WTC11 (cell line): ENCODE results near the gene COL4A2.

Experiments
- ATF1 ChIP-seq: sonication (generic); formaldehyde crosslinking; IDR thresholded peaks from 2 replicates; pipeline ENCODE4 v1.8.1; 2023; ENCODE audit warnings: mild to moderate bottlenecking, moderate library complexity, missing genetic modification reagents
- CREM ChIP-seq: sonication (generic); formaldehyde crosslinking; IDR thresholded peaks from 2 replicates; pipeline ENCODE4 v1.8.1; 2022; ENCODE audit warnings: mild to moderate bottlenecking, missing genetic modification reagents, moderate library complexity
- FOXP1 ChIP-seq: sonication (generic); formaldehyde crosslinking; IDR thresholded peaks from 2 replicates; pipeline ENCODE4 v1.8.0; 2022; ENCODE audit warnings: missing genetic modification reagents, mild to moderate bottlenecking, moderate library complexity, borderline replicate concordance
- GABPB1 ChIP-seq: sonication (generic); formaldehyde crosslinking; IDR thresholded peaks from 2 replicates; pipeline ENCODE4 v1.8.1; 2023; ENCODE audit warnings: mild to moderate bottlenecking, missing genetic modification reagents
- IRF2 ChIP-seq: sonication (generic); formaldehyde crosslinking; IDR thresholded peaks from 2 replicates; pipeline ENCODE4 v1.8.0; 2022; ENCODE audit warnings: low read depth, missing genetic modification reagents, borderline replicate concordance
- PREB ChIP-seq: sonication (generic); formaldehyde crosslinking; IDR thresholded peaks from 2 replicates; pipeline ENCODE4 v1.8.1; 2022; ENCODE audit warnings: mild to moderate bottlenecking, missing genetic modification reagents, moderate library complexity, borderline replicate concordance
- TEAD1 ChIP-seq: sonication (generic); formaldehyde crosslinking; IDR thresholded peaks from 2 replicates; pipeline ENCODE4 v1.8.0; 2022; ENCODE audit warnings: mild to moderate bottlenecking, missing genetic modification reagents
- USF2 ChIP-seq: sonication (generic); formaldehyde crosslinking; IDR thresholded peaks from 2 replicates; pipeline ENCODE4 v1.8.1; 2023; ENCODE audit warnings: mild to moderate bottlenecking, missing genetic modification reagents, moderate library complexity
- ZNF512 ChIP-seq: sonication (generic); formaldehyde crosslinking; IDR thresholded peaks from 2 replicates; pipeline ENCODE4 v1.8.1; 2022; ENCODE audit warnings: missing genetic modification reagents, borderline replicate concordance
- TF ChIP-seq, protein P1 (sequence below): fragments of 200-600 bp; IDR thresholded peaks from 2 replicates; pipeline ENCODE4 v1.8.0; 2022; ENCODE audit warnings: antibody characterized with exemption
- TF ChIP-seq, protein P2 (sequence below): sonication (generic); formaldehyde crosslinking; IDR thresholded peaks from 2 replicates; pipeline ENCODE4 v1.8.0; 2022; ENCODE audit warnings: mild to moderate bottlenecking, missing genetic modification reagents
- TF ChIP-seq, protein P3 (sequence below): sonication (generic); formaldehyde crosslinking; IDR thresholded peaks from 2 replicates; pipeline ENCODE4 v1.8.1; 2023; ENCODE audit warnings: mild to moderate bottlenecking, moderate library complexity, missing genetic modification reagents
- TF ChIP-seq, protein P4 (sequence below): sonication (generic); formaldehyde crosslinking; IDR thresholded peaks from 2 replicates; pipeline ENCODE4 v1.8.1; 2023; ENCODE audit warnings: mild to moderate bottlenecking, missing genetic modification reagents, moderate library complexity
- TF ChIP-seq, protein P5 (sequence below): sonication (generic); formaldehyde crosslinking; IDR thresholded peaks from 2 replicates; pipeline ENCODE4 v1.8.0; 2022; ENCODE audit warnings: mild to moderate bottlenecking, missing genetic modification reagents

DNA sequence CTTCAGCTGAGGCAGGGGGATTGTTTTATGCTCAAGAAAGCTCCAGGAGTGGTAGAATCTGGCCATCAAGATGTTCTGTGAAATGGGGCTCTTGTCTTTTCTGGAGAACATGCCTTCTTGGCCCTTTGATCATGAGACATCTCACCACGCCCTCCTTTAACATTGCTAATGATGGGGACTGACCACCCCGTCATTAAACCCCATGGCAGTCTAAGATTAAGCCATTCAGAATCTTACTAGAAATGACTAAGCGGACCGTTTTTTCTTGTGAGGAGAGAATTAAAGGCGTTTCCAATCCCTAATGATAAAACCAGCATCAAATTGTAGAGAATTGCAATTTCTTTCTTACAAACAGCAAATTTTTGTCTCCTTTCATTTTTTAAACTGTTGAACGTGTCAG lies 89.4 kb downstream of the COL4A2 start:
- TF ChIP-seq, protein P1, sequence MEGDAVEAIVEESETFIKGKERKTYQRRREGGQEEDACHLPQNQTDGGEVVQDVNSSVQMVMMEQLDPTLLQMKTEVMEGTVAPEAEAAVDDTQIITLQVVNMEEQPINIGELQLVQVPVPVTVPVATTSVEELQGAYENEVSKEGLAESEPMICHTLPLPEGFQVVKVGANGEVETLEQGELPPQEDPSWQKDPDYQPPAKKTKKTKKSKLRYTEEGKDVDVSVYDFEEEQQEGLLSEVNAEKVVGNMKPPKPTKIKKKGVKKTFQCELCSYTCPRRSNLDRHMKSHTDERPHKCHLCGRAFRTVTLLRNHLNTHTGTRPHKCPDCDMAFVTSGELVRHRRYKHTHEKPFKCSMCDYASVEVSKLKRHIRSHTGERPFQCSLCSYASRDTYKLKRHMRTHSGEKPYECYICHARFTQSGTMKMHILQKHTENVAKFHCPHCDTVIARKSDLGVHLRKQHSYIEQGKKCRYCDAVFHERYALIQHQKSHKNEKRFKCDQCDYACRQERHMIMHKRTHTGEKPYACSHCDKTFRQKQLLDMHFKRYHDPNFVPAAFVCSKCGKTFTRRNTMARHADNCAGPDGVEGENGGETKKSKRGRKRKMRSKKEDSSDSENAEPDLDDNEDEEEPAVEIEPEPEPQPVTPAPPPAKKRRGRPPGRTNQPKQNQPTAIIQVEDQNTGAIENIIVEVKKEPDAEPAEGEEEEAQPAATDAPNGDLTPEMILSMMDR = no peak
- TF ChIP-seq, protein P2, sequence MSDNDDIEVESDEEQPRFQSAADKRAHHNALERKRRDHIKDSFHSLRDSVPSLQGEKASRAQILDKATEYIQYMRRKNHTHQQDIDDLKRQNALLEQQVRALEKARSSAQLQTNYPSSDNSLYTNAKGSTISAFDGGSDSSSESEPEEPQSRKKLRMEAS = no peak
- TF ChIP-seq, protein P3, sequence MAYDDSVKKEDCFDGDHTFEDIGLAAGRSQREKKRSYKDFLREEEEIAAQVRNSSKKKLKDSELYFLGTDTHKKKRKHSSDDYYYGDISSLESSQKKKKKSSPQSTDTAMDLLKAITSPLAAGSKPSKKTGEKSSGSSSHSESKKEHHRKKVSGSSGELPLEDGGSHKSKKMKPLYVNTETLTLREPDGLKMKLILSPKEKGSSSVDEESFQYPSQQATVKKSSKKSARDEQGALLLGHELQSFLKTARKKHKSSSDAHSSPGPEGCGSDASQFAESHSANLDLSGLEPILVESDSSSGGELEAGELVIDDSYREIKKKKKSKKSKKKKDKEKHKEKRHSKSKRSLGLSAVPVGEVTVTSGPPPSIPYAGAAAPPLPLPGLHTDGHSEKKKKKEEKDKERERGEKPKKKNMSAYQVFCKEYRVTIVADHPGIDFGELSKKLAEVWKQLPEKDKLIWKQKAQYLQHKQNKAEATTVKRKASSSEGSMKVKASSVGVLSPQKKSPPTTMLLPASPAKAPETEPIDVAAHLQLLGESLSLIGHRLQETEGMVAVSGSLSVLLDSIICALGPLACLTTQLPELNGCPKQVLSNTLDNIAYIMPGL (CRISPR knock-in tag) = no peak
- TF ChIP-seq, protein P4, sequence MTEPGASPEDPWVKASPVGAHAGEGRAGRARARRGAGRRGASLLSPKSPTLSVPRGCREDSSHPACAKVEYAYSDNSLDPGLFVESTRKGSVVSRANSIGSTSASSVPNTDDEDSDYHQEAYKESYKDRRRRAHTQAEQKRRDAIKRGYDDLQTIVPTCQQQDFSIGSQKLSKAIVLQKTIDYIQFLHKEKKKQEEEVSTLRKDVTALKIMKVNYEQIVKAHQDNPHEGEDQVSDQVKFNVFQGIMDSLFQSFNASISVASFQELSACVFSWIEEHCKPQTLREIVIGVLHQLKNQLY (CRISPR knock-in tag) = no peak
- TF ChIP-seq PREB (CRISPR knock-in tag) (no peak), IRF2 (no peak), CREM (CRISPR knock-in tag) (no peak), USF2 (CRISPR knock-in tag) (no peak), ZNF512 (CRISPR knock-in tag) (no peak), ATF1 (CRISPR knock-in tag) (no peak), GABPB1 (no peak), TEAD1 (CRISPR knock-in tag) (no peak), FOXP1 (no peak)
- TF ChIP-seq, protein P5, sequence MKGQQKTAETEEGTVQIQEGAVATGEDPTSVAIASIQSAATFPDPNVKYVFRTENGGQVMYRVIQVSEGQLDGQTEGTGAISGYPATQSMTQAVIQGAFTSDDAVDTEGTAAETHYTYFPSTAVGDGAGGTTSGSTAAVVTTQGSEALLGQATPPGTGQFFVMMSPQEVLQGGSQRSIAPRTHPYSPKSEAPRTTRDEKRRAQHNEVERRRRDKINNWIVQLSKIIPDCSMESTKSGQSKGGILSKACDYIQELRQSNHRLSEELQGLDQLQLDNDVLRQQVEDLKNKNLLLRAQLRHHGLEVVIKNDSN (CRISPR knock-in tag) = no peak
